RCC 7860 (cell line): ENCODE results near the gene ITGA5.

ENCODE experiments used
- DNase-seq: peaks from one replicate; pipeline ENCODE4 v3.0.0-alpha.2; 2015; ENCODE audit warnings: low spot score
- FAIRE-seq: peaks from 2 replicates; lab custom pipeline; 2012; peaks lifted over from hg19 to GRCh38; lab: Jason Lieb, UNC

The ITGA5 gene

DNA sequence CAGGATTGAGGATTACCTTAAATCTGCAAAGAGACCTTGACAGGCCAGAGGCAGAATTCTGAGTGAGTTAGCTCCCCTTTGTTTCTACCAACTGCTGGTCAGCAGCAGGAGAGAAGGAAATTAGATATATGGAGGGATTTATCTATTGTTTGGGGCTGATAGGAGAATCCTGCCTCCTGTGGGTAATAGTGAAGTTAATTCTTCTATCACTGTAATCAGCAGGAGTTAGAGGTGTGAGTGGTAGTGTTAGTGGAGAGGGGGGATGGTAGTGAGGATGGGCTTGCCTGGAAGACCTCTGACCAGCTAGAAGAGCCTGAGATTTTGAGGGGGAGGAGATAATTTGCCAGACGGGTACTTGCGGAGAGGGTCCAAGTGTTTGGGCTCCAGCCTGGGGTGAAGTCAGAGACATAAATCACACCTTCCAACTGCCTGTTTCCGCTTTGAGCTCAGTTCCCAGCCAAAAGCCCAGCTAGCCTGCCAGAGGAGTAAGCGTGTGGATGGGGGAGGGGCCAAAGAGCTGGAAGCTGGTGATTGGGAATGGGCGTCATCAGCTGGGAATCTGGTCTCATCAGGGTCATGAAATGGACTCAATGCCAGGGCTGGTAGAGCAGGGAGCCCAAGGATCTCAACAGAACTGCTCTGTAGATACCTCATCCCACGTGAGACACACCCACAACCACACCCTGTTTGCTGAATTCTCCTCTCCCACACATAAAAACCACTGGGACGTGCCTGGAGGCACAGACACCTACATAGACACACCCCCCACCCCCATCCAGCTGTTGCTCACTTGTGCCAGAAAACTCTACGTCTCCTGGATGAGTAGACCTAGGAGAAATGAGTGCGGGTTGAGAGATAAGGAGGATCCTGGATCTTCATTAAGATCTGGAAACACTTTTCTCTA, 13.1 kb upstream of the ITGA5 start:
- DNase-seq = peak; percentile 25

GRCh38 chr12:54430471-54431069, 11.5 kb upstream of the ITGA5 start:
- DNase-seq (no peak), FAIRE-seq (no peak)

More for the DNA sequence above, 13.1 kb upstream of the ITGA5 start:
- FAIRE-seq = no peak

DNA sequence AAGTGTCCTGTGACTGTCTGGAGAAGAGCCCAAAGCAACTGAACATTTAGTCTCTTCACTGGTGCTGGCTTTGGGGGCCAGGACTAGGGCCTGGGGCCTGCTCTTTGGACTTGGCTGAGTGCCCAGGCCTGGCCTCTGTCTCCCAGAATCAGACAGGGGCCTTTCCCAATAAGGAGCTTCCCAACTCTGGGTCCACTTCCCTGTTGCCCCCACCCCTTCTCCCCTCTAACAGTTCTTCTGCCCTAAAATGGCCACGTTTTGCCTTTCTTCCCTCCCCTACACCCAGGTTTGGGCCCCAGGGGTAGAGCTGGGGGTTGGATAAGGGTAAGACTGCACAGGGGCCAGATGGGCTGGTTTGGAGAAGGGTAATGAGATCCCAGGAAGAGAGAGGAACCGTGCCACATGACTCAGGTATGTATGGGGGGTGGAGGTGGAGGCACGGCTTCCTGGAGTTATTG, 10.0 kb upstream of the ITGA5 start:
- DNase-seq = no peak
- FAIRE-seq = no peak

DNA sequence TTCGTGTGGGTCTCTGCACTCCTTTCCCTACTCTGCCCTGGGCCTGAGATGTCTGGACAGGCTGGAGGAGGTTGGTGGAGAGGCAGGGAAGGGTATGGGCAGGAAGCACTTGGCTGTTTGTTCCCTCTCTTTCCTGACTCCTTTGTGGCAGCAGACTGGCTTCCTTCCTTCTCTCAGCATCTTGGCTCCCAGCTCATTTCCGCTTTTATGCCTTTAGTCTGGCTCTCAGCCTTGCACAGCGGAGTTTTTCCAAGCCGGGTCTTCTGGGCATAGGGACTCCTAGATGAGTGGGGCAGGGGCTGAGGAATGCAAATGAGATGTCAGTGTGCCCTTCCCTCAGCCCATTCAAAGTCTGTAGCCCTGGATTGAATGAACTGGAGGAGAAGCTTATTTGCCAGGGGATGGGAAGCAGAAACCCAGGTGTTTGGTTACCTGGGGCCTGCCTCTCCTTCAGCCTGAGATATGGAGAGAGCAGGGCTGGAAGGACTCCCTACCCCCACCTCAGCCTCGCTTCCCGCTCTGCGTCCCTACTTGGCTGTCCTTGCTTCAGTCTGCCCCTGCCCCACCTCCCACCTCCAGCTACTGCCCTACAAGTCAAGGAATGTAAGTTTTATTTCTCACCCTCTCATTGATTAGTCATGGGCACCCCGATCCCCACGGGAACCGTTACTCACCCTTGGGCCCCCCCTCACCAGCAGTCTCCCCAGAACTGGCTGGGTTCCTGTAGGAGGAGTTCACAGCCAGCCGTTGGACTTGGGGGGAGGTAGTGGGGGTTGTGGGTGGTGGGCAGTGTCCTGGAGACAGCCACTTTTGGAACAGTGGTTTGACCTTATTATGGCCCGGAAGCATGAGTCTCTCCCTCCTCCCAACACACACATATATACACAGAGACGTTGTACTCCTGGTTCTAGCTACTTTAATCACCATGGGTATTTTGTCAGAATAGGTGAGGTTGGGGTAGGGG, 9.3 kb upstream of the ITGA5 start:
- no peak for FAIRE-seq
- no peak for DNase-seq

- DNase-seq (no peak), FAIRE-seq (no peak)
These were observed 8.0 kb upstream of the ITGA5 start for GRCh38 chr12:54427106-54427505.

DNA sequence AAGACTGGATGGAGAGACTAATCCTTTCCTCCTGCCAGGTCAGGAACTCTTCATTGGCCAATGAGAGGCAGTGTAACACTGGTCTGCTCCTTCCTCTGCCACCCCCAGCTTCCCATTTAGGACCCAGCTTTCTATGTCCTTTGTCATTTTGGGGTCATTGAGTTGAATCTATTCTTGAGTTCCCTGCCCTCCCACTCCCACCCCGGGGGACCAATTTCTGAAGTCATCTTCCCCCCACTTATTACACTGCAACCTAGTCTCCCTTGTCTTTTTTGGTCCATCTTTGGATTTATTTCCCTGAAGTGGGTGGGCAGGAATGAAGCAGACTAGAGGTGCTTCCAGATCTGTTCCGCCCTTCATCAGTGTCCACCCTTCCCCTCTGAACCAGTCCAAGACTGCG, 7.6 kb upstream of the ITGA5 start:
- DNase-seq (no peak), FAIRE-seq (no peak)

DNA sequence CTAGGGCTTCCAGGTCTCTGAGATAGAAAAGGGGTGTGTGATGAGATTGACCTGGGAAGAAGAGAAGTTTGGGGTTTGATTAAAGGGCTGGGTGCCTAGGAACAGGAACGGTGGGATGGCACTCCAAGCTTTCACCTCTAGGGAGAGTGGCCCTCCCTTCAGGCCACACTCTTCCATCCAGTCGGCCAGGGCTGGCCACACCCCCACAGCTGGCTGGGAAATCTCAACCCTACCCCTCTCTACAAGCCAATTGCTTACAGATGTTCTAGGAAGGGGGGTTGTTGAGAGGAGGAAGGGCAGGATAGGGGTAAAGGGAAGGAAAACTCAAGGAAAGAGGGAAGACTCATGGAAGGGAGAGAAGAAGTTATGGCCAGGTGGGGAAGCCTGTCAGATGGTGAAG, 6.6 kb upstream of the ITGA5 start:
- DNase-seq = no peak
- FAIRE-seq = no peak

- DNase-seq (no peak), FAIRE-seq (no peak)
These were observed 5.2 kb upstream of the ITGA5 start for GRCh38 chr12:54424224-54424623.

- FAIRE-seq = no peak
- DNase-seq = no peak
These were observed 4.7 kb upstream of the ITGA5 start for GRCh38 chr12:54423816-54424150.

GRCh38 chr12:54421879-54422250, 2.8 kb upstream of the ITGA5 start:
- FAIRE-seq (no peak), DNase-seq (no peak)

- FAIRE-seq = no peak
- no peak for DNase-seq
These were observed 2.3 kb upstream of the ITGA5 start for GRCh38 chr12:54421175-54421878.

GRCh38 chr12:54420766-54421144, 1.7 kb upstream of the ITGA5 start:
- FAIRE-seq (no peak), DNase-seq (no peak)

DNA sequence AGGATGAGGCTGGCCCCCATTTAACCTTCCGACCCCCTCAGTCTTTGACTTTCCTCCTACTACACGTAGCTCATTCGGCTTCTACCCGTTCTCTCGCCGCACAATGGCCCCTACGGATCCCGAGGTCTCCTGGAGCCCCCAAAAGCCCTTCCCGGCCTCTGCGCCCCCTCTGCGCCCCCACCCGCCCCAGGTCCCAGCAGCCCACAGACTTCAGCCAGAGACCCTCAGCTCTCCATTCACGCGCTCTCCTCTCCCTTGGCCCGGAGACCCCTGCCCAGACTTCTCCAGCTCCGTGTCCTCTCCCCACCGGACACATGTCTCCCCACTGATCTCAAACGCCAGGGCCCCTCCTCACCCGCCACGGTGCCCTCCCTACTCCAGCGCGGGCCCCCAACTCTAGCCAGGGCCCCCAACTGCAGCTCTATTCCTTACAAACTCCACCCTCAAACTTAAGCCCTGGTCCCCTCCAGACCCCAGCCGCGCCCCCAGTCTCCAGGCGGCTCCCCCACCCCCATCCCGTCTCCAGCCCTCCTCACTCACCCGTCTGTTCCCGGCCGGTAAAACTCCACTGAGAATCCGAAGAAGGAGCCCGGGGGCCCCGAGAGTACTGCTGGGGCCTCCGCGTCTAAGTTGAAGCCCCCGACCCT, 502 bp downstream of the ITGA5 start:
- DNase-seq (no peak), FAIRE-seq (no peak)

DNA sequence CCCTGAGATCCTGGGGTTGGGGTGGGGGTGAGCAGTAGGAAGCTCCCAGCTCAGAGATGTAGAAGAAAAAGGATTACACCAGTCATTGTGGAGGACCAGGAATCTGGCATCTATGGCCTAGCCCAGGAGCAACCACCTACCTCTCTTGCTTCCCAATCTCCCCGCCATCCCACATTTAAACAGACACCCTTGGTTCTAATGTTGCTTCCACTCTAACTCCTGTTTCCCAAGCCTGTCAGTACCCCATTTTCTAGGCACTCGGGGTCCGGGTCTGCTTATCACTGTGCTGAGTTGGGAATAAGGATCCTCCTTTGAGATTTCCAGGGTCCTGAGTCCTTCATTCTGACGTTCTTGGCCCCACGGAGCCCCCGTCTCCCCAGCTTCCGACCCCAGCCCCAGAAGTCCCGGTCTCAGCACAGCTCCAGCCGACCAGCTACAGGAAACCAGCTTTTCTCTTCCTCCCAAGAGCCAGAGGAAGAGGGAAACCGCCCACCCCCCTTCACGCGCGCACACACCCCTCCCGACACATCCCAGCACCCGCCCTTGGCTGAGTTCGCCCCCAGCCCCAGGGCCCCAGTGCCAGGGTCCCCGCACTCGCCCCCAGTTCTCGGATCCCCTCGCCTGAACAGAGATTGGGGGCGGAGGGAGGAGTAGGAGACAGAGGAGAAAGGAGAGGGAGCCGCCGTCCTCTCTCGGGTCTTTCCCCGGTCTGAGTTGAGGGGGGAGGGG, 1.2 kb downstream of the ITGA5 start:
- no peak for FAIRE-seq
- no peak for DNase-seq

- DNase-seq = no peak
- FAIRE-seq = no peak
These were observed 2.1 kb downstream of the ITGA5 start for GRCh38 chr12:54416687-54417603.

DNA sequence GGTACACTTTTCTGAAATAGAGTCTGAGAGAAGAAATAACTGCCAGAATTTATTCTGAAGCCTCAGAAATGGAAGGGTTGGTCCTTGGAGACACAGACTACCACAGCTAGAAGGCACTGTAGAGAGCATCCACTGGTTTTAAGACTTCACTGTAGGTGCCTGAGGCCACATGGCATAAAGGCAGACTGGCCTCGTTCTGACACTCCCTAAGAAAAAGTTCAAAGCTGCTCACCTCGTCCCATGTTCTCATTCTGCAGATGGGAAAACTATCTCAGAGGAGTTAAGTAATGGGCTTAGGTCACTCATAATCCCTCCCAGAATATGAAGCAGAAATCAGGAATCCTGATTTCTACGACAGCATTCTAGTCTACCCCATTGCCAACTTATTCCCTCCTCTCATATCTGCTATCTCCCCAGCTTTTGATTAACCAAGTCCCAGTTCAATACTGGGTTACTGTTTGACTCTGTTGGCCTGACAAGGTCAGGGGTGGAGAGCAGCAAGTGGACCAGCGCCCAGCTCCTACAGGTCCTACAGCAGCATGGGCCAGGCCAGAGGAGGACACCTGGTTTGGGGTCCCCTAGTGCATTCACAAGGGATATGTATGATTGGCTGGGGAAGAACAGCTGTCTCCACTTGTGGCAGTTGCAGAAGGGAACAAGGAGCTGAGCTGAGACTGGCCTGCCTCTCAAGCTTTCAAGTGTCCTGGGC, 3.7 kb downstream of the ITGA5 start:
- no peak for FAIRE-seq
- DNase-seq = no peak

GRCh38 chr12:54413284-54414190, 5.5 kb downstream of the ITGA5 start:
- DNase-seq (no peak), FAIRE-seq (no peak)
